Activated naive CD8-positive, alpha-beta T cell treated with anti-CD3 and anti-CD28 coated beads for 36 hours (primary cell): ENCODE data around the gene BBS9. TPM values are rescaled to one million over a fixed set of nuclear protein-coding genes. Genes with fewer than 3 reads are reported as not detected.

Experiments used
- DNase-seq: peaks from one replicate; pipeline ENCODE4 v3.0.0; 2021
- H3K27ac Mint-ChIP-seq: one replicate; pipeline ENCODE4 v1.8.0; 2022; ENCODE audit warnings: mild to moderate bottlenecking, moderate library complexity, mixed read lengths
- H3K27me3 Mint-ChIP-seq: one replicate; pipeline ENCODE4 v1.8.0; 2022; ENCODE audit warnings: mild to moderate bottlenecking, mixed read lengths
- H3K36me3 Mint-ChIP-seq: one replicate; pipeline ENCODE4 v1.8.0; 2021; ENCODE audit warnings: mild to moderate bottlenecking, mixed read lengths
- H3K4me1 Mint-ChIP-seq: one replicate; pipeline ENCODE4 v1.8.0; 2021; ENCODE audit warnings: mixed read lengths
- H3K4me3 Mint-ChIP-seq: one replicate; pipeline ENCODE4 v1.8.0; 2022; ENCODE audit warnings: mild to moderate bottlenecking, moderate library complexity, mixed read lengths
- H3K9me3 Mint-ChIP-seq: one replicate; pipeline ENCODE4 v1.8.0; 2022; ENCODE audit warnings: mixed read lengths
- total RNA-seq, 2 experiments: library from RNA; stranded (reverse); gene quantifications; one replicate each; pipeline ENCODE4 v1.2.3, GENCODE V29; 2021

BBS9 gene
- total RNA-seq, 2 experiments from 2014 or later: 4.3 to 5.9 TPM

DNA sequence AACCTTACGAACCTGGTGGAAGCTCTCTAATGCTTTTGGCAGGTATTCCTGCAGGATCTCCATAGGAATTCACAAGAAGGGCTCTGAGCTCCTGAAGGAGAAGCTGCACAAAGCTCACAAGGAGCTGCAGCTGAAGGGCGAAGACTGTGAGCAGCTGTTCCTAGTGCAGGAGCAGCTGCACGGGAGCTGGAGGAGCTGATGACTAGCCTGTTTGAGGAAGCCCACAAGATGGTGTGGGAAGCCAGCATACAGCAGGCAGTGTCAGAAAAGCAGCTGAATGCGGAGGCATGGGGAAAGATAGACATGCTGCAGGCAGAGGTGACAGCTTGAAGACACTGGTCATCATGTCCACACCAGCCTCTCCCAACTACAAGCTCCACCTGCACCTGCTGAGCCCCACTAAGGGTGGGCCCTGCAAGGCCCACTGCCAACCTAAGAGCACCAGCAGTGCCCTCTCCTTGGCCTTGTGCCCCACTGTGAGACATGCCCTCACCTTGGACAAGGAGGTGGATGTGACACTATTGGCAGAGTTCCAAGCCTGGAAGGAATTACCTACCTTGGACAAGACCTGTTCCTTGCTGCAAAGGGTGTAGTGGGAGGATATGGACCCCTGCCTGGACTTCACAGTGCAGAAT, 250.6 kb downstream of the BBS9 start:
- H3K27ac Mint-ChIP-seq: no peak overlapping the region
- no peak for DNase-seq
- no peaks in the 10 kb centered on the region for H3K9me3 Mint-ChIP-seq
- peaks cover 1% of the 10 kb centered on the region for H3K36me3 Mint-ChIP-seq
- no peaks in the 10 kb centered on the region for H3K27me3 Mint-ChIP-seq
- H3K4me3 Mint-ChIP-seq: no peak overlapping the region
- H3K4me1 Mint-ChIP-seq: no peaks in the 10 kb centered on the region

DNA sequence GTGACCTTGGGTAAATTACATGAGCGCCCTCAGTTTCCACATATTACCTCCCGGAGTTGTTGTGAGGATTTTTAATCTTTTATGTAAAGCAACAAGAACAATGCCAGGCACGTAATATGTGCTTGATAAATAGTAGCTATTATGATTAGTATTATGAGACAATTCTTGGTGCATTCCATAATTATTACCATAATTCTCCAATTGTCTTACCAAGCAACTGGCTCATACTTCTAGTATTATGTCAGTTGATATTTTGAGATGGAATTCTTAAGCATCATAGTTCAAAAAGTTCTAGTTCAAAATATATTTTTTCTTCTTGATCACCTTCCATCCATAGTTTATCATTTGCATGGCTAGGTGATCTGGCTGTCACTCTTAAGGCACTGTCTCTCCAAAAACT, 259.0 kb downstream of the BBS9 start:
- Mint-ChIP-seq H3K4me1 (no peaks in the 10 kb centered on the region), H3K27me3 (no peaks in the 10 kb centered on the region), H3K4me3 (no peak overlapping the region), H3K27ac (no peak overlapping the region), H3K9me3 (no peaks in the 10 kb centered on the region), H3K36me3 (peaks cover 15% of the 10 kb centered on the region)
- no peak for DNase-seq

DNA sequence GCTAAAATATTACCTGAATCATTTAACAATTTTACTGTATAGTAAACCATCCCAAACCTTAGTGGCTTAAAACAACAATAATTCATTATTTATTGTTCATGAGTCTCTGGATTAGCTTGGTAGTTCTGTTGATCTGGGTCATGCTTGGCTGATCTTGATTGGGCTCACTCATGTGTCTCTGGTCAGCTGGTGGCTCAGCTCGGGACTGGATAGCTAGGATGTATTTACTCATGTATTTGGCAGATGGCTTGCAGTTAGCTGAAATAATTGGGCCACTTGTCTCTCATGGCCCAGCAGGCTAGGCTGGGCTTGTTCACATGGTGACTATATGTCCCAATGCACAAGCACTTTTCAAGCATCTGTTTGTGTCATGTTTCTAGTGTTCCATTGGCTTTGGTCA, 262.8 kb downstream of the BBS9 start:
- H3K36me3 Mint-ChIP-seq: peaks cover 26% of the 10 kb centered on the region
- H3K27ac Mint-ChIP-seq: no peak overlapping the region
- H3K9me3 Mint-ChIP-seq: peaks cover 3% of the 10 kb centered on the region
- no peak for DNase-seq
- H3K27me3 Mint-ChIP-seq: no peaks in the 10 kb centered on the region
- H3K4me3 Mint-ChIP-seq: no peak overlapping the region
- H3K4me1 Mint-ChIP-seq: no peaks in the 10 kb centered on the region

DNA sequence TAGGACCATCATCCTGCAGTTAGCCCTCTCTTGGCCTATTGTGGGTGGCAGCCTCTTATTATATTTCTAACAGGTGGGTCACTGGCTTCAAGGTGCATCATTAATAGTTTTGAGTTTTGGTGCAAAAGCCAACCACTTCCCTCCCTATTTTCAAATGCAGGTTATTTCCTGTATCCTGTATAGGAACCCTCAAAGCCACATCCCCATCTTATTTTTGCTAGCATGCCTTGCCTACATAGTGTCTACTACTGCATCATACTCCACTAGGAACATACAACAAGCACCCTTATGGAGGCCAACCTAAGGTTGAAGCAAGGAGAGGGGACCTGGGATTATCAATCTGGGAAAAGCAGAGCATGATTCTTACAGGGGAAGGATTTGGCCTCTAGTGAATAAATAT, 264.4 kb downstream of the BBS9 start:
- Mint-ChIP-seq H3K27me3 (no peaks in the 10 kb centered on the region), H3K27ac (no peak overlapping the region), H3K36me3 (peaks cover 24% of the 10 kb centered on the region), H3K4me1 (no peaks in the 10 kb centered on the region), H3K9me3 (peaks cover 3% of the 10 kb centered on the region), H3K4me3 (no peak overlapping the region)
- DNase-seq: no peak

DNA sequence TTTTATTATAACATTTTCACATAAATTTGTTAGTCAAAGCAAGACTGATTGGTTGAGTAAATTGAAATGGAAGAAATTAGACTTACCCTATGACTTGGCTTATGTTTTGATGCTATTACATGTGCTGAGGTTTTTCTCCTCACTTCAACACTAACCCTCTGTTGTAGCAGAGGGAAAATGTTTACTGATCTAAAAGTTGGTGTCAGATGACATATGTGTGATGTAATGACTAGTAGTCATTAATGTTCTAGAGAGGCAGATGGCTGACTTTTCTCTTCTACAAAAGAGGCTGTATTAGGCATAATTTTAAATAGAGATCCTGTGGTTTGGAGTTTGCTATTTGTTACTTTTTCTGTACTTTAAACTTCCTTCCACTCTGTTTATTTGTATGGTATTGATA, 266.0 kb downstream of the BBS9 start:
- peaks cover 13% of the 10 kb centered on the region for H3K36me3 Mint-ChIP-seq
- H3K27ac Mint-ChIP-seq: no peak overlapping the region
- H3K4me1 Mint-ChIP-seq: no peaks in the 10 kb centered on the region
- peaks cover 3% of the 10 kb centered on the region for H3K9me3 Mint-ChIP-seq
- no peak overlapping the region for H3K4me3 Mint-ChIP-seq
- DNase-seq: no peak
- H3K27me3 Mint-ChIP-seq: no peaks in the 10 kb centered on the region

DNA sequence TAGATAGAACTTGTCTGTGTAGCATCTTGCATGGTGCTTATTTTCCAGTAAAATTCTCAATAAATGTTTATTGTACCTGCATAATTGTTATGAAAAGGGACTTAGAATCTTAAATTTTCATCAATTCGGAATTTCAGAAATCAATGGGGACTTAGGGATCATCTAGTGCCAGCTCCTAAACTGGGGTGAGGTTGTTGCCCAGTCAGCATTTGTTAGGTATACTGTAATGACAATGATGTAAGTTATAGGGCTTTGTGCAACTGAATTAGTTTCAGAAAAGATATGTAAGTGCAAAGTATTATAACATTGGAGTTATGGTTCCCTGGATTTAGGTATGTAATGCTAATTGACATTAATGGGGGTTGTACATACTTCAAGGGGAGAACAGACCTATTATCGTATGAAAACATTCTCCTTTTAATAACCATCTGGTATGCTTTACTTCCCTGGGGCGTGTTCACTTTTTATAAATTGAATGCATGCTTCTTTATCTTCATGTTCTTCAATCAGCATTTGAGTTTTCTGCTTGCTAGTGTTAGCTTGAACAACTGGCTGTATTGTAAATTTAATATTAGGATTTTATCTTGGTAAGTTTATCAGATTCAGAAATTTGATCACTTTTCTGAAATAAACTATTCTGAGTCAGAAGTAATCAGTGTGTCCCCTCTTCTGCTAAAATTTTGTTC, 270.3 kb downstream of the BBS9 start:
- no peaks in the 10 kb centered on the region for H3K27me3 Mint-ChIP-seq

DNA sequence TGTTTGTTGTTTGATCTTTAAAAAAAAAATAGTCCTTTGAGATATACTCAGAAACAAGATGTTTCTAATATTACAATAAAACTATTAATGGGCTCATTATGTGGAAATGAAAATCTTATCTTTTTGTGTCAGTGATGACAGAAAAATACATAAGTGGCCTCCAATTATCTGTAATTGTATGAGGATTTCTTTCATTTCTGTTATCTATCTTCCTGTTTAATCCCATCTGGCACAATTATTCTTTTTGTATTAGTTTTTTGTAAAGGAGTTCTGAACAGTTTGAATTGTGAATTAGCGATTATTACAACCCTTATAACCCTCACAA, 270.8 kb downstream of the BBS9 start:
- Mint-ChIP-seq H3K36me3 (peaks cover 16% of the 10 kb centered on the region), H3K27ac (no peak overlapping the region), H3K4me3 (no peak overlapping the region), H3K9me3 (peaks cover 5% of the 10 kb centered on the region), H3K4me1 (no peaks in the 10 kb centered on the region), H3K27me3 (no peaks in the 10 kb centered on the region)
- DNase-seq: no peak

More for the DNA sequence above, 270.3 kb downstream of the BBS9 start:
- no peak for DNase-seq
- H3K36me3 Mint-ChIP-seq: peaks cover 16% of the 10 kb centered on the region
- H3K27ac Mint-ChIP-seq: no peak overlapping the region
- H3K4me3 Mint-ChIP-seq: no peak overlapping the region
- no peaks in the 10 kb centered on the region for H3K4me1 Mint-ChIP-seq
- peaks cover 5% of the 10 kb centered on the region for H3K9me3 Mint-ChIP-seq

DNA sequence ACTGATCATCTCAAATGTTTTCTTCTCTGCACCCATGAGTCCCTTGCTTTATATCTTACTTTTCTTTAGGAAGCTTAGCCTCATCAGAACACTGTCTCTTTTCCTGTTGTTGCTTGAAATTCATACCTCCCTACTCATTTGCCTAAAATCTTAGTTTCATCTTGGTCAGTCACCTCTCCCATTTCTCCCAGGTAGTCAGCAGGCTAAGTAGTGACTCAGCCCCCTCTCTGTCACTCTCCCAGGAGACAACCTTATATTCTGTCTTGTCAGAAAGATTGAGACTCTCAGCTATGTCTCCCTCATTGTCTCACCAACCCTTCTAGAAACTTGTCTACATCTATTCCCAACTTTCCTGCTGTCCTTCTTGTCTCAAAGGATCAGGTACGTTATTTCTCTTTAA, 280.9 kb downstream of the BBS9 start:
- H3K9me3 Mint-ChIP-seq: peaks cover 18% of the 10 kb centered on the region
- no peak overlapping the region for H3K4me3 Mint-ChIP-seq
- H3K27me3 Mint-ChIP-seq: no peaks in the 10 kb centered on the region
- no peak overlapping the region for H3K27ac Mint-ChIP-seq
- H3K36me3 Mint-ChIP-seq: peaks cover 26% of the 10 kb centered on the region
- H3K4me1 Mint-ChIP-seq: no peaks in the 10 kb centered on the region
- no peak for DNase-seq

DNA sequence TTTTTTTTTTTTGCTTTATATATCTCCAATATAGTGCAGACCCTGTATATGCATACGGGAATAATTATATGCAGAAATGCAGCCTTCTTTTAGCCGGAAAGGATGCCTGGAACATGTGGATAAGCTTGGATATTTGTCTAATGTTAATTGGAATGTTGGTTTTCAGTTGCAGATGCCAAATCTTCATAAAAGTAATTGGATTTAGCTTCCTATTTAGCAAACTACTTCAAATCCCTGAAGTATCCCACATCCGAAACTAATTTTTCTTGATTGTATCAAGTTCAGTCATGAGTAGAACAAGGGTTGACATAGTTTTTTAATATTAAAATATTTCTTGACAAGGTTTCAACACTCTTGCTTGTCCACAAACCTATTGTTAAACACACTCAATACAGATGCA, 281.7 kb downstream of the BBS9 start:
- DNase-seq: no peak
- peaks cover 15% of the 10 kb centered on the region for H3K9me3 Mint-ChIP-seq
- no peaks in the 10 kb centered on the region for H3K4me1 Mint-ChIP-seq
- no peak overlapping the region for H3K4me3 Mint-ChIP-seq
- peaks cover 21% of the 10 kb centered on the region for H3K36me3 Mint-ChIP-seq
- H3K27ac Mint-ChIP-seq: no peak overlapping the region
- H3K27me3 Mint-ChIP-seq: no peaks in the 10 kb centered on the region

DNA sequence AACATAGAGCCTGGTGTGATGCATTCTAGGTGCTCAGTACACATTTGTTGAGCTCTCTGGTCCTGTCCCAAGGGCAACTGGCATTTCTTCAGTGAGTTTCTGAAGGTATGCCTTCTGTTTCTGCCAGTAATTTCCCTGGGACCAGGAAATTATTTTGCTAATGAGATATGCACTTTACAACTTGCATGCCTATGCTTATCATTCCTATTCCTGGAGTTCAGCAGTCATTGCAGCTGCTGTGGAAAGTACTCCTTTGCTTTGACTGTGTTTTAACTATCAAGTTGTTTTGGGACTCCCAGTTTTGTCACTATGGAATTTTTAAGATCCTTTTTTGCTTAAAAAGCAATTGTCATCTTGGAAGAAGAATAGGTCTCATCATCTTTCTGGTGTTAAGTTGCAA, 283.0 kb downstream of the BBS9 start:
- no peak for DNase-seq
- Mint-ChIP-seq H3K36me3 (peaks cover 12% of the 10 kb centered on the region), H3K27me3 (no peaks in the 10 kb centered on the region), H3K4me1 (no peaks in the 10 kb centered on the region), H3K27ac (no peak overlapping the region), H3K4me3 (no peak overlapping the region), H3K9me3 (peaks cover 8% of the 10 kb centered on the region)

DNA sequence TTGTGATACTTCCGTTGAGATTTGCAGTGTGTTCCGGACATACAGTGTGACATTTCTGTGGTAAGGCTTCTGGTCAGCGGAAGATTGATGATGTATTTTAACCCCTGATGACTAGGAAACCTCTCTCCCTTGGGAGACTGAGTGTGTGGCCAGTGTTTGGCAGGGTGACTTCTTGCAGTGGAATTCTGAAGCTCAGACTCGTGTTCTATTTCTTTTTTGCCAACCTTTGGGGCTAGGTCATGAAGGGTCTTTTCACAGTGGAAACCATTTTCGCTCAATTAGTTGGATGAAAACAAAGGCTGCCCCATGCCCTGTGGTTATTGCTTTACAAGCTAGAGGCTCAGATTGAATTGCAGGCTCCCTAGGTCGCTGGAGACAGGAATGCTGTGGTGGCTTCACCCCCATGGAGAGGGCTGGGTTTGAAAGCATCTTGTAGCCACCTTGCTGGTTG, 288.9 kb downstream of the BBS9 start:
- H3K4me1 Mint-ChIP-seq: peaks cover 2% of the 10 kb centered on the region
- no peaks in the 10 kb centered on the region for H3K36me3 Mint-ChIP-seq

DNA sequence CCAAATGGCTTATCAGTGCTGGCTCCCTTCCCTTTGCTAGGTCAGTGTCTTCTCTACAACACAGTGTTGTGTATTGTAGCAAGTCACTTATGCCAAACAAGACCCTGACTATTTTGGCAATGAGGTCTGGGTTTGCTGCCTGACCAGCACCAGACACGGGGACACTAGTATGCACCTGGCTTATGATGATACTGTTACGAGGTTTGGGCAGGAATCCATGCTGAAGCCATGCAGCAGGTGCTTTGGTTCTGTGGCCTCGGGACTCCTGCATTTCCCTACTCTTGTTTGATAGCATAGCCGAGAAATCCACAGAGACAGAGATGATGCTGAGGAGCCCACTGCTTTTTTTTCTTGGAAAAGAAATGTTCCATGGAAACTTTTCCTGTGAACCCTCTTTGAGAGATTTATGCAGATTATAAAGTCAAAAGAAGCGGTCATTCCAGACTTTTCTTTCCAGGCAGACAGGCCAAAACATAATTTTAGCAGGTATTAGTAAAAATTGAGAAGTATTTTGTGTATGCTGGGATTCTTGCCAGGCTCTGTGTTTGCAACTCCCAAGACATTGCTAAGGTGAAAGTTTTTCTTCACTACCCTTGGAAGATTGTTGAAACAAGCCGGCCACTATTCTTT, 291.1 kb downstream of the BBS9 start:
- no peak for DNase-seq
- H3K36me3 Mint-ChIP-seq: no peaks in the 10 kb centered on the region
- no peak overlapping the region for H3K27ac Mint-ChIP-seq
- H3K4me1 Mint-ChIP-seq: peaks cover 2% of the 10 kb centered on the region
- H3K9me3 Mint-ChIP-seq: no peaks in the 10 kb centered on the region
- no peak overlapping the region for H3K4me3 Mint-ChIP-seq
- no peaks in the 10 kb centered on the region for H3K27me3 Mint-ChIP-seq

More for the DNA sequence above, 288.9 kb downstream of the BBS9 start:
- no peaks in the 10 kb centered on the region for H3K27me3 Mint-ChIP-seq
- no peak overlapping the region for H3K4me3 Mint-ChIP-seq
- no peak overlapping the region for H3K27ac Mint-ChIP-seq
- no peak for DNase-seq
- H3K9me3 Mint-ChIP-seq: no peaks in the 10 kb centered on the region

DNA sequence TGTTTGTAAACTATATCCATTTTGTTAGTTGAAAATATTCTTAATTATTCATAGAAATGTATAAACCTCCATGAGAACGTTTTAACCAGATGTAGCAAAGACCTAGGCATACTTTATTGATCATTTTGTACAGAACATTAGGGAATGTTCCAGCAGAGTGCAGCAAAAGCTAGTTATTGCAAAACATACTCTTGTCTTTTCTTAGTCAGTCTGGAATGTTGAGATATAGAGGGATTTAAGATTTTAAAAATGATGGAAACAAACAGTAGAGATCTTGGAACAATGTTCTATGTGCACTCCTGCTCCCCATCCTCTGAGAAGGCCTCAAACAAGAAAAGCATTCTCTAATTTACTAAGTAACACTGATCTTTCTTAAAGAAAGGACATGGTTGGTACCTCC, 292.1 kb downstream of the BBS9 start:
- no peak overlapping the region for H3K27ac Mint-ChIP-seq
- peaks cover 2% of the 10 kb centered on the region for H3K4me1 Mint-ChIP-seq
- H3K9me3 Mint-ChIP-seq: no peaks in the 10 kb centered on the region
- H3K27me3 Mint-ChIP-seq: no peaks in the 10 kb centered on the region
- DNase-seq: no peak
- no peaks in the 10 kb centered on the region for H3K36me3 Mint-ChIP-seq
- H3K4me3 Mint-ChIP-seq: no peak overlapping the region

DNA sequence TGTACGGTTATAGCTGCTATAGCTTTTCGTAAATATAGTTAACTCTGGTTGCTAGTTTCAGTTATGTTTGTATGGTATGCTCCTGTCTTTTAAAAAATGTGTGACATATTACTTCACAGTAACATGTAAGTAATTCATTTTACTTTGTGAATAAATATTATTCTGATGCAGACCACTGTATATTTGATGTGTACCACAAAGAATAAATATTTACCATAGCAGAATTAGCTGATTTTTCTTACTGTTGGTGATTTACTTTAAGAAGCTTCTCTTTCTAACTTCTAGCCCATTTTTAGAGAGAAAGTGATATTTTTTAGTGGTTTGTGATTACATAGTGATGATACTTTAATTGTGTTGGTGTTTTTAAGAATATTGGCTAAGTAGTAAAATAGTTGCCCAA, 292.8 kb downstream of the BBS9 start:
- Mint-ChIP-seq H3K27ac (no peak overlapping the region), H3K4me3 (no peak overlapping the region), H3K27me3 (no peaks in the 10 kb centered on the region), H3K9me3 (no peaks in the 10 kb centered on the region), H3K36me3 (no peaks in the 10 kb centered on the region), H3K4me1 (peaks cover 2% of the 10 kb centered on the region)
- no peak for DNase-seq

DNA sequence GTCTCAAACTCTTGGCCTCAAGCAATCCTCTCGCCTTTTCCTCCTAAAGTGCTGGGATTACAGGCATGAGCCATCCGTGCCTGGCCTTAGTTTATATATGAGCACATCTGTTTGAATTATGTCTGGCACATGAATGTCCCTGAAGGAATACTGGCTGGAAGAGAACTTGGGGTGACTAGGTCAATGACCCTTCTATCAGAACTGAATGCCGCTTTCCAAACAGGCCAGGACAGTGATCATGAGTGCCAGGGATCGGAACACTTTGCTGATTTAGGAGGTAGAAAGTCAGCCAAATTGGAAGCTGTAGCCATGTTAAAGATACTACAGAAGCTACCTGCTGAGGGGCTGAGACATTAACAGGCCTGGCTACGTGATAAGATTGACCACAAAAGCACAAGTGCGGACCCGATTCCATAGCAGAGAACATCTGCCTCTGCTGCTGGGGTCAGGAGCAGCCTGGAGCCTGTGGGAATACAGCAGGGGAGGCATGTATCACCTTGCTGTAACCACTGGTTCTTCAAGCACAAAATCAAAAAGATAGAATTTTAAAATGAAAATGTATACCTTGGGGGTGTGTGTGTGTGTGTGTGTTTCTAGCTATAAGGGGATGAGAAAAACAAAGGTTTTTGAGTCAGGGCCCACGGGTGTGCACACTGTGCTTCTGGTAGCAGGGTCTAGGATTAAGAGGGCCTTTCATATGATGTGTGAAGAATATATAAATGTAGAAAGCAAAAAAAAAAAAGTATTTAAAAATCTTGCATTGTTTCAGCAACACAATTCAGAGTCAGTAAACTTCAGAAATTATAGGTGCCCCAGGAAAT, 293.7 kb downstream of the BBS9 start:
- Mint-ChIP-seq H3K4me3 (no peak overlapping the region), H3K36me3 (no peaks in the 10 kb centered on the region), H3K27me3 (no peaks in the 10 kb centered on the region), H3K27ac (no peak overlapping the region), H3K9me3 (no peaks in the 10 kb centered on the region), H3K4me1 (peaks cover 2% of the 10 kb centered on the region)
- DNase-seq: no peak
